Activated CD8-positive, alpha-beta T cell treated with anti-CD3 and anti-CD28 coated beads for 36 hours (primary cell): ENCODE measurements around the gene TMEM190. TPM values are rescaled to one million over a fixed set of nuclear protein-coding genes. Genes with fewer than 3 reads are reported as not detected.
"Not testable (repeated sequence)": the region's sequence is repeated elsewhere in the genome, so short reads cannot be mapped to it uniquely, and the experiment has no call there.

ENCODE experiments used
- ATAC-seq: fragments of 200-7000 bp; cut with Tn5 transposase; one replicate; pipeline ENCODE4 v1.10.0; 2021; ENCODE audit warnings: mild to moderate bottlenecking, moderate library complexity
- CTCF ChIA-PET: fragments of 350-600 bp; sonication (Branson Sonifier 250); formaldehyde crosslinking; loops from one replicate; lab custom pipeline; 2021; ENCODE audit warnings: antibody characterized with exemption; lab: Charles Lee
- POLR2A ChIA-PET: fragments of 350-600 bp; sonication (Branson Sonifier 250); formaldehyde crosslinking; loops from one replicate; lab custom pipeline; 2021; ENCODE audit warnings: antibody characterized with exemption; lab: Charles Lee
- DNase-seq: peaks from one replicate; pipeline ENCODE4 v3.0.0-alpha.2; 2020
- H3K27ac Mint-ChIP-seq: one replicate; pipeline ENCODE4 v1.8.0; 2021; ENCODE audit warnings: mild to moderate bottlenecking, mixed read lengths
- H3K27me3 Mint-ChIP-seq: one replicate; pipeline ENCODE4 v1.8.0; 2021; ENCODE audit warnings: mixed read lengths
- H3K36me3 Mint-ChIP-seq: one replicate; pipeline ENCODE4 v1.8.0; 2021; ENCODE audit warnings: low read depth, mixed read lengths
- H3K4me1 Mint-ChIP-seq: one replicate; pipeline ENCODE4 v1.8.0; 2021; ENCODE audit warnings: low read depth, mixed read lengths
- H3K4me3 Mint-ChIP-seq: one replicate; pipeline ENCODE4 v1.8.0; 2021; ENCODE audit warnings: mild to moderate bottlenecking, moderate library complexity, mixed read lengths
- H3K9me3 Mint-ChIP-seq: one replicate; pipeline ENCODE4 v1.8.0; 2021; ENCODE audit warnings: mixed read lengths
- CTCF ChIP-seq: fragments of 200-600 bp; IDR thresholded peaks from one replicate; pipeline ENCODE4 v1.8.0; 2022; ENCODE audit warnings: antibody characterized with exemption, mild to moderate bottlenecking
- intact Hi-C: fragments of 100-400 bp; cut with micrococcal nuclease; formaldehyde crosslinking; loops from one replicate; pipeline ENCODE4 v1.10.0; 2022
- total RNA-seq, 2 experiments: library from RNA; stranded (reverse); gene quantifications; one replicate each; pipeline ENCODE4 v1.2.3, GENCODE V29; 2021

TMEM190 gene
- not detected for total RNA-seq

DNA sequence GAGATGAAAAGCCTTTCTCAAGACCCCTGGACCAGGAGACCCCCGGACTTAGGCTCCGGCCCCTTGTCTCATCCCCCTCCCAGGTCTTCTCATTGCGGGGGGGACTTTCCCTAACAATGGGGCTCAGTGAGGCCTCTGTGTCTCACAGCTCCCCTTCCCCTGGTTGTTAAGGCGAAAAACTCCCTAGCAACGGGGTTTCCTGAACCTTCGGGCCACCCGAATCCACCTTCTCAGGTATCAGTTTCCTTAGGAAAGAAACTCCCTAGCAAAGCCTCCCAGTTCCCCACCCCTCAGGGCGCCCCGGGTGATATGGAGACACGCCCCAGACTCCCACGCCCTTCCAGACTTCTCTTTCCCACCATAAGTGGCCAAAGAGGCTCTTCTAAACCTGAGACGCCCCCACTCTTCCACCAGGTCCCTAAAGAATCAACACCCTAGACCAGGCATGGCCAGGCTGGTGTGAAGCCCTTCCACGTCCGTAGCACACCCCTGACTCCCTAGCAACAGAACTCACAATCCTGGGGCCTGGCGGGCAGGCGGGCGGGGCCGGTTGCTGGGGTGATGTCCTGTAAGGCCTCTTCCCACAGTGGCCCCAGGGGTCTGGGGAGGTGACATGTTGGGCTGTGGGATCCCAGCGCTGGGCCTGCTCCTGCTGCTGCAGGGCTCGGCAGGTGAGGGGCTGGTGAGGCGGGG, at the start of gene TMEM190:
TSS of gene TMEM190 (plus strand) at position 586 of the 693 bp plus-strand sequence. CDS start at position 614, 28 bp downstream.
- Mint-ChIP-seq H3K36me3 (peaks cover 3% of the 10 kb centered on the region), H3K27me3 (peaks cover 20% of the 10 kb centered on the region), H3K4me3 (no peak within 1 kb of the TSS), H3K9me3 (no peaks in the 10 kb centered on the region), H3K27ac (no peak within 1 kb of the TSS), H3K4me1 (peaks cover 10% of the 10 kb centered on the region)
- POLR2A ChIA-PET, result interaction anchor here (0.8 to 8.1 kb wide), 3 partner anchors 7 to 28 kb away, joined by 3 to 37 read pairs (median 3); partner anchors contain the start of gene TMEM238
- TF ChIP-seq CTCF, result no peak
- DNase-seq (no peak), ATAC-seq (no peak)
- CTCF ChIA-PET, result interaction anchor here (0.6 kb wide), 1 partner anchor 36 kb away, joined by 3 read pairs; no protein-coding TSS in a partner anchor
- intact Hi-C loops, result no loop called here

DNA sequence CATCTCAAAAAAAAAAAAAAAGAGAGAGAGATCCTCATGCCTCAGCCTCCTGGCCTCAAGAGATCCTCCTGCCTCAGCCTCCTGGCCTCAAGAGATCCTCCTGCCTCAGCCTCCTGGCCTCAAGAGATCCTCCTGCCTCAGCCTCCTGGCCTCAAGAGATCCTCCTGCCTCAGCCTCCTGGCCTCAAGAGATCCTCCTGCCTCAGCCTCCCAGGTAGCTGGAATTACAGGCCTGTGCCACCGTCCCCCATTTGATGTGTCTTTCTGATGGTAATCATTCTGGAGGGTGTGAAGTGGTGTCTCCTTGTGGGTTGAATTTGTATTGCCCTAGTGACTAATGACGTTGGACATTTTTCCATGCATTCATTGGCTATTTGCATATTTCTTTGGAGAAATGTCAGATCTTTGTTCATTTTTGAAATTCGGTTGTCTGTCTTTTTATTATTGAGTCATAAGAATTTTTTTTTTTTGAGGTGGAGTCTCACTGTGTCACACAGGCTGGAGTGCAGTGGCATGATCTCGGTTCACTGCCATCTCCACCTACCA, 47.8 kb upstream of the TMEM190 start:
- H3K36me3 Mint-ChIP-seq, H3K27ac Mint-ChIP-seq, DNase-seq, H3K27me3 Mint-ChIP-seq, CTCF ChIA-PET, intact Hi-C loops, ATAC-seq, H3K4me3 Mint-ChIP-seq, H3K9me3 Mint-ChIP-seq, H3K4me1 Mint-ChIP-seq: not testable (repeated sequence)
- POLR2A ChIA-PET, result interaction anchor here (0.7 kb wide), 1 partner anchor 182 kb away, joined by 4 read pairs; no protein-coding TSS in a partner anchor

DNA sequence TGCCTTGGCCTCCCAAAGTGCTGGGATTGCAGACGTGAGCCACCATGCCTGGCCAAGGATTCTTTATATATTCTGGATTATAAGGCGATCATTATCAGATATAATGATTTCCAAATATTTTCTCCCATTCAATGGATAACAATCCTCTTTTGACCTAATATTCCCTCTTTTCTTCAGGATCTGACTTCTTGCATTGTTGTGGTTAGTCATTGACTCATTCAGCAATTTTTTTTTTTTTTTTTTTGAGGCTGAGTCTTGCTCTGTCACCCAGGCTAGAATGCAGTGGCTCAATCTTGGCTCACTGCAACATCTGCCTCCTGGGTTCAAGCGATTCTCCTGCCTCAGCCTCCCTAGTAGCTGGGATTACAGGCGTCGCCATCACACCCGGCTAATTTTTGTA, 46.8 kb upstream of the TMEM190 start:
- H3K4me3 Mint-ChIP-seq, H3K9me3 Mint-ChIP-seq, H3K27me3 Mint-ChIP-seq, intact Hi-C loops, CTCF ChIA-PET, ATAC-seq, POLR2A ChIA-PET, H3K4me1 Mint-ChIP-seq, DNase-seq, H3K27ac Mint-ChIP-seq, H3K36me3 Mint-ChIP-seq: not testable (repeated sequence)

GRCh38 chr19:55333870-55334269, 42.8 kb upstream of the TMEM190 start:
- intact Hi-C loops, result no loop called here
- no peak overlapping the region for H3K4me3 Mint-ChIP-seq

GRCh38 chr19:55336101-55336500, 40.5 kb upstream of the TMEM190 start:
- intact Hi-C loops, result no loop called here
- no peak for ATAC-seq
- POLR2A ChIA-PET, result interaction anchor here (3.9 kb wide), 1 partner anchor 13 kb away, joined by 22 read pairs; no protein-coding TSS in a partner anchor
- CTCF ChIA-PET, result interaction anchor here (1.9 kb wide), 1 partner anchor 33 kb away, joined by 5 read pairs; no protein-coding TSS in a partner anchor
- no peak overlapping the region for H3K27ac Mint-ChIP-seq
- no peaks in the 10 kb centered on the region for H3K36me3 Mint-ChIP-seq
- TF ChIP-seq CTCF, result no peak
- peaks cover 6% of the 10 kb centered on the region for H3K4me1 Mint-ChIP-seq
- H3K9me3 Mint-ChIP-seq, result no peaks in the 10 kb centered on the region
- peaks cover 4% of the 10 kb centered on the region for H3K27me3 Mint-ChIP-seq
- DNase-seq, result no peak
- no peak overlapping the region for H3K4me3 Mint-ChIP-seq

More at GRCh38 chr19:55333870-55334269, 42.8 kb upstream of the TMEM190 start:
- DNase-seq (no peak), ATAC-seq (no peak)
- TF ChIP-seq CTCF, result no peak
- peaks cover 6% of the 10 kb centered on the region for H3K27me3 Mint-ChIP-seq
- ChIA-PET CTCF (no interaction called here), POLR2A (no interaction called here)
- H3K36me3 Mint-ChIP-seq, result no peaks in the 10 kb centered on the region
- no peak overlapping the region for H3K27ac Mint-ChIP-seq
- no peaks in the 10 kb centered on the region for H3K9me3 Mint-ChIP-seq
- peaks cover 6% of the 10 kb centered on the region for H3K4me1 Mint-ChIP-seq
